Panc1 (cell line): ENCODE data around the gene LEAP2. TPM values are rescaled to one million over a fixed set of nuclear protein-coding genes. Genes with fewer than 3 reads are reported as not detected.

Experiments used
- ATAC-seq: fragments of 200-7000 bp; cut with Tn5 transposase; 2 replicates; pipeline ENCODE4 v1.9.1; 2020; ENCODE audit warnings: mild to moderate bottlenecking, moderate library complexity
- BruUV-seq: library from RNA; stranded (reverse); fragments of 400-500 nt; replicated peaks from 2 replicates; lab custom pipeline; 2021; lab: Mats Ljungman, UMichigan
- CTCF ChIA-PET: fragments of 300-600 bp; sonication (Branson Sonifier 250); formaldehyde crosslinking; loops from one replicate; lab custom pipeline; 2022; ENCODE audit warnings: antibody characterized with exemption; lab: Charles Lee
- POLR2A ChIA-PET: fragments of 300-600 bp; sonication (Branson Sonifier 250); formaldehyde crosslinking; loops from one replicate; lab custom pipeline; 2022; ENCODE audit warnings: antibody characterized with exemption; lab: Charles Lee
- DNase-seq: peaks from one replicate; pipeline ENCODE4 v3.0.0-alpha.2; 2010; ENCODE audit warnings: low read depth, low spot score
- H3K27ac ChIP-seq: 2 replicates; pipeline ENCODE4 v1.5.1; 2011; ENCODE audit warnings: mild to moderate bottlenecking, low read length, inconsistent platforms
- H3K27me3 ChIP-seq: fragments of 200-500 bp; sonication (Bioruptor generic); 2 replicates; pipeline ENCODE4 v1.6.0; 2014; ENCODE audit warnings: low read length, inconsistent platforms; ENCODE audit not compliant: control insufficient read depth, insufficient read depth
- H3K36me3 ChIP-seq: fragments of 200-500 bp; sonication (Bioruptor generic); 2 replicates; pipeline ENCODE4 v1.5.1; 2014; ENCODE audit warnings: inconsistent platforms, mild to moderate bottlenecking, low read length, moderate library complexity; ENCODE audit not compliant: control insufficient read depth, insufficient read depth
- H3K4me1 ChIP-seq: 2 replicates; pipeline ENCODE4 v1.5.1; 2011; ENCODE audit warnings: inconsistent platforms, mild to moderate bottlenecking, low read length, moderate library complexity; ENCODE audit not compliant: control insufficient read depth, insufficient read depth
- H3K4me3 ChIP-seq, 2 experiments: 2 replicates each; pipeline ENCODE4 v1.5.1; 2011 to 2012; ENCODE audit warnings: low read depth in 2 of 2, low read length in 2 of 2, mild to moderate bottlenecking in 2 of 2, inconsistent platforms in 1 of 2, moderate library complexity in 1 of 2
- H3K9me3 ChIP-seq: fragments of 200-500 bp; sonication (Bioruptor generic); 2 replicates; pipeline ENCODE4 v1.5.1; 2014; ENCODE audit warnings: low read depth, mild to moderate bottlenecking, inconsistent platforms, low read length, moderate library complexity; ENCODE audit not compliant: control insufficient read depth, insufficient read depth
- CTCF ChIP-seq: fragments of 450-650 bp; IDR thresholded peaks from 2 replicates; pipeline ENCODE4 v1.5.1; 2017; ENCODE audit warnings: mild to moderate bottlenecking
- POLR2AphosphoS5 ChIP-seq: IDR thresholded peaks from 2 replicates; pipeline ENCODE4 v1.6.1; 2012; ENCODE audit warnings: mild to moderate bottlenecking, low read depth, low read length, moderate library complexity
- SIN3A ChIP-seq: IDR thresholded peaks from 2 replicates; pipeline ENCODE4 v1.6.1; 2012; ENCODE audit warnings: low read depth, mild to moderate bottlenecking, low read length, moderate library complexity, borderline replicate concordance; ENCODE audit not compliant: insufficient read depth
- TCF7L2 ChIP-seq: IDR thresholded peaks from 2 replicates; pipeline ENCODE4 v1.6.1; 2011; ENCODE audit warnings: mild to moderate bottlenecking, low read depth, low read length, inconsistent platforms
- in situ Hi-C: cut with HindIII; loops from 2 replicates; pipeline ENCODE4 v1.10.0; 2016; ENCODE audit warnings: low sequenced_read_pairs, low pct_unique_long_range_greater_than_20kb
- intact Hi-C: fragments of 100-400 bp; cut with micrococcal nuclease; formaldehyde crosslinking; loops from one replicate; pipeline ENCODE4 v1.10.0; 2022; ENCODE audit not compliant: unreplicated experiment
- total RNA-seq: library from RNA; stranded (reverse); gene quantifications from one replicate; pipeline ENCODE4 v1.2.1, GENCODE V29; 2021; ENCODE audit not compliant: unreplicated experiment
- TF ChIP-seq, protein P1 (sequence below), 2 experiments: IDR thresholded peaks; 2 replicates each; pipeline ENCODE4 v1.6.1; 2011 to 2012; ENCODE audit warnings: low read depth in 2 of 2, control low read depth in 1 of 2, low read length in 1 of 2, mild to moderate bottlenecking in 1 of 2, moderate library complexity in 1 of 2; ENCODE audit not compliant: insufficient read depth in 1 of 2

Gene LEAP2
- total RNA-seq, 1 experiment from 2014 or later: 1.4 TPM

- BruUV-seq: no TSS peak
- CTCF ChIA-PET: no interaction called here
These were observed 4.7 kb upstream of the LEAP2 start for GRCh38 chr5:132868754-132869153.

DNA sequence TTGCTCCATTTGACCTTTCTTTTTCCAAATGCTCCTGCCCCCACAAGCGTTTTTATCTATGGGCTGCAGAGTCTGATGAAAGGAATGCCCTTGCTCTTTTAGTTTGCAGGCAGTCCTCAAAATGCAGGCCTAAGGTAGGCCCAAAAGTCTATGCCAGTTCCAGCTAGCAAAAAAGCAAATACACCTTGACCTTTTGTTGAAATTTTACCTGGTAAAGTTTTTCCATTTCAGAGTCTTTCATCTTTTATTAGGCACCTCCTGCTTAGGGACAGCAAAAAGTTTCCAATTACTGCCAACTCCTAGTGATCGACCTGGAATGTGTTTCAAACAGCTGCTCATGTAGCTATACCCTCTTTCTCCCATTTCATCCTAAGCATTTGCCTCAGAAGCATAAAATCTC lies 2.7 kb upstream of the LEAP2 start:
- no peak overlapping the region for H3K27ac ChIP-seq
- ChIA-PET POLR2A (no interaction called here), CTCF (no interaction called here)
- H3K4me3 ChIP-seq: no peak overlapping the region
- H3K9me3 ChIP-seq: no peaks in the 10 kb centered on the region
- in situ Hi-C loops: no loop called here
- ATAC-seq (no peak), DNase-seq (no peak)
- TF ChIP-seq TCF7L2: no peak
- TF ChIP-seq CTCF: no peak
- TF ChIP-seq, protein P1, sequence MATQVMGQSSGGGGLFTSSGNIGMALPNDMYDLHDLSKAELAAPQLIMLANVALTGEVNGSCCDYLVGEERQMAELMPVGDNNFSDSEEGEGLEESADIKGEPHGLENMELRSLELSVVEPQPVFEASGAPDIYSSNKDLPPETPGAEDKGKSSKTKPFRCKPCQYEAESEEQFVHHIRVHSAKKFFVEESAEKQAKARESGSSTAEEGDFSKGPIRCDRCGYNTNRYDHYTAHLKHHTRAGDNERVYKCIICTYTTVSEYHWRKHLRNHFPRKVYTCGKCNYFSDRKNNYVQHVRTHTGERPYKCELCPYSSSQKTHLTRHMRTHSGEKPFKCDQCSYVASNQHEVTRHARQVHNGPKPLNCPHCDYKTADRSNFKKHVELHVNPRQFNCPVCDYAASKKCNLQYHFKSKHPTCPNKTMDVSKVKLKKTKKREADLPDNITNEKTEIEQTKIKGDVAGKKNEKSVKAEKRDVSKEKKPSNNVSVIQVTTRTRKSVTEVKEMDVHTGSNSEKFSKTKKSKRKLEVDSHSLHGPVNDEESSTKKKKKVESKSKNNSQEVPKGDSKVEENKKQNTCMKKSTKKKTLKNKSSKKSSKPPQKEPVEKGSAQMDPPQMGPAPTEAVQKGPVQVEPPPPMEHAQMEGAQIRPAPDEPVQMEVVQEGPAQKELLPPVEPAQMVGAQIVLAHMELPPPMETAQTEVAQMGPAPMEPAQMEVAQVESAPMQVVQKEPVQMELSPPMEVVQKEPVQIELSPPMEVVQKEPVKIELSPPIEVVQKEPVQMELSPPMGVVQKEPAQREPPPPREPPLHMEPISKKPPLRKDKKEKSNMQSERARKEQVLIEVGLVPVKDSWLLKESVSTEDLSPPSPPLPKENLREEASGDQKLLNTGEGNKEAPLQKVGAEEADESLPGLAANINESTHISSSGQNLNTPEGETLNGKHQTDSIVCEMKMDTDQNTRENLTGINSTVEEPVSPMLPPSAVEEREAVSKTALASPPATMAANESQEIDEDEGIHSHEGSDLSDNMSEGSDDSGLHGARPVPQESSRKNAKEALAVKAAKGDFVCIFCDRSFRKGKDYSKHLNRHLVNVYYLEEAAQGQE (IDR thresholded peaks at IDR 0.05; ENCODE audit: insufficient read depth in 1 of 2, low read depth in 2 of 2, low read length in 1 of 2): no peak
- no peak for TF ChIP-seq POLR2AphosphoS5
- TF ChIP-seq SIN3A: no peak
- BruUV-seq: no TSS peak
- H3K36me3 ChIP-seq: peaks cover 17% of the 10 kb centered on the region
- H3K27me3 ChIP-seq: no peaks in the 10 kb centered on the region
- intact Hi-C loops: no loop called here
- peaks cover 13% of the 10 kb centered on the region for H3K4me1 ChIP-seq

More at GRCh38 chr5:132868754-132869153, 4.7 kb upstream of the LEAP2 start:
- H3K27me3 ChIP-seq: no peaks in the 10 kb centered on the region
- ATAC-seq (no peak), DNase-seq (no peak)
- no peak overlapping the region for H3K4me3 ChIP-seq
- H3K4me1 ChIP-seq: peaks cover 17% of the 10 kb centered on the region
- no peak overlapping the region for H3K27ac ChIP-seq
- intact Hi-C loops (no loop called here), in situ Hi-C loops (no loop called here)
- POLR2A ChIA-PET: no interaction called here
- TF ChIP-seq POLR2AphosphoS5 (no peak), SIN3A (no peak), TCF7L2 (no peak), CTCF (no peak)
- TF ChIP-seq, protein P1 (IDR thresholded peaks at IDR 0.05; ENCODE audit: insufficient read depth in 1 of 2, low read depth in 2 of 2, low read length in 1 of 2): no peak
- H3K36me3 ChIP-seq: peaks cover 12% of the 10 kb centered on the region
- no peaks in the 10 kb centered on the region for H3K9me3 ChIP-seq
